Renal cortex interstitium (tissue), 11 donors: Measurements from ENCODE around the gene SYNC. TPM values are rescaled to one million over a fixed set of nuclear protein-coding genes. Genes with fewer than 3 reads are reported as not detected.
"Not testable (repeated sequence)": the region's sequence is repeated elsewhere in the genome, so short reads cannot be mapped to it uniquely, and the experiment has no call there.

Source experiments
- DNase-seq, 11 donors: peaks; one replicate each; pipeline ENCODE4 v3.0.0-alpha.2; 2013; ENCODE audit warnings: low read depth in 9 of 11, low spot score in 4 of 11; ENCODE audit errors: extremely low read depth in 1 of 11
- polyA plus RNA-seq, 3 donors: library from polyadenylated mRNA; unstranded; fragments of 120-200 nt; gene quantifications; one replicate each; pipeline ENCODE4 v1.2.1, GENCODE V29; 2013; ENCODE audit not compliant: insufficient read length in 3 of 3

The SYNC gene
- polyA plus RNA-seq, 3 donors = 1.3 to 2.0 (median 1.8) TPM

- no peak for DNase-seq
Observed at GRCh38 chr1:32728413-32729077, 26.0 kb upstream of the SYNC start.

- DNase-seq = no peak
Observed at GRCh38 chr1:32727876-32728275, 25.3 kb upstream of the SYNC start.

GRCh38 chr1:32725615-32725982, 23.0 kb upstream of the SYNC start:
- DNase-seq = no peak

- no peak for DNase-seq
Observed at GRCh38 chr1:32724678-32725614, 22.4 kb upstream of the SYNC start.

GRCh38 chr1:32719681-32720275, 17.2 kb upstream of the SYNC start:
- no peak for DNase-seq

- no peak for DNase-seq
Observed at GRCh38 chr1:32718527-32718926, 16.0 kb upstream of the SYNC start.

GRCh38 chr1:32718036-32718435, 15.5 kb upstream of the SYNC start:
- no peak for DNase-seq

- DNase-seq = no peak
Observed at GRCh38 chr1:32717503-32717902, 14.9 kb upstream of the SYNC start.

GRCh38 chr1:32716312-32717148, 14.0 kb upstream of the SYNC start:
- peak; percentile 64 to 92 (median 79) for DNase-seq

GRCh38 chr1:32715901-32716311, 13.3 kb upstream of the SYNC start:
- no peak for DNase-seq

GRCh38 chr1:32714277-32714676, 11.7 kb upstream of the SYNC start:
- no peak for DNase-seq

GRCh38 chr1:32713081-32713480, 10.5 kb upstream of the SYNC start:
- DNase-seq = no peak

- not testable (repeated sequence) for DNase-seq
Observed at GRCh38 chr1:32711221-32711620, 8.7 kb upstream of the SYNC start.

- DNase-seq = no peak
Observed at GRCh38 chr1:32709476-32709875, 6.9 kb upstream of the SYNC start.

- no peak for DNase-seq
Observed at GRCh38 chr1:32709075-32709474, 6.5 kb upstream of the SYNC start.

GRCh38 chr1:32706491-32706890, 3.9 kb upstream of the SYNC start:
- no peak for DNase-seq

GRCh38 chr1:32705516-32705915, 2.9 kb upstream of the SYNC start:
- no peak for DNase-seq

- DNase-seq = peak in 1 of 11 donors; percentile 46
Observed at GRCh38 chr1:32703479-32704291, 1.1 kb upstream of the SYNC start.
